HG03039 (cell line): ENCODE results near the gene SHISA8.
"Not testable (repeated sequence)": the region's sequence is repeated elsewhere in the genome, so short reads cannot be mapped to it uniquely, and the experiment has no call there.

ENCODE experiments used
- ATAC-seq: cut with Tn5 transposase; IDR thresholded peaks from one replicate; pipeline ENCODE4 v1.9.1; 2021; ENCODE audit warnings: mild to moderate bottlenecking, moderate library complexity; ENCODE audit not compliant: unreplicated experiment

The SHISA8 gene

GRCh38 chr22:41915035-41915785 lies at the start of gene SHISA8:
TSS of gene SHISA8 (minus strand) at chr22:41915074. CDS start at chr22:41914667, 407 bp downstream.
- ATAC-seq: no peak

GRCh38 chr22:41964112-41964491 lies 49.2 kb upstream of the SHISA8 start:
- no peak for ATAC-seq

- no peak for ATAC-seq
Observed at GRCh38 chr22:41963453-41964111, 48.7 kb upstream of the SHISA8 start.

- ATAC-seq: no peak
Observed at GRCh38 chr22:41957941-41958556, 43.2 kb upstream of the SHISA8 start.

- ATAC-seq: no peak
Observed at GRCh38 chr22:41952713-41953112, 37.8 kb upstream of the SHISA8 start.

- no peak for ATAC-seq
Observed at GRCh38 chr22:41951898-41952474, 37.1 kb upstream of the SHISA8 start, which contains the start of gene SMIM45. TSS of gene SMIM45 (plus strand) at chr22:41952150.

- no peak for ATAC-seq
Observed at GRCh38 chr22:41949297-41949965, 34.6 kb upstream of the SHISA8 start.

GRCh38 chr22:41948928-41949296 lies 34.0 kb upstream of the SHISA8 start:
- not testable (repeated sequence) for ATAC-seq

- ATAC-seq: no peak
Observed at GRCh38 chr22:41948142-41948541, 33.3 kb upstream of the SHISA8 start.

GRCh38 chr22:41947424-41948080 lies 32.7 kb upstream of the SHISA8 start:
- ATAC-seq: no peak

- ATAC-seq: peak; percentile 72
Observed at GRCh38 chr22:41946629-41947423, 32.0 kb upstream of the SHISA8 start, which contains the start of gene CENPM. TSS of gene CENPM (minus strand) at chr22:41947152. CDS start at chr22:41947076, 76 bp downstream.

GRCh38 chr22:41943661-41944209 lies 28.9 kb upstream of the SHISA8 start:
- ATAC-seq: no peak

- no peak for ATAC-seq
Observed at GRCh38 chr22:41940832-41941765, 26.2 kb upstream of the SHISA8 start.

GRCh38 chr22:41939981-41940831 lies 25.3 kb upstream of the SHISA8 start:
- ATAC-seq: peak; percentile 42

GRCh38 chr22:41936894-41937169 lies 22.0 kb upstream of the SHISA8 start:
- ATAC-seq: no peak

- ATAC-seq: no peak
Observed at GRCh38 chr22:41935509-41935908, 20.6 kb upstream of the SHISA8 start.

GRCh38 chr22:41935015-41935351 lies 20.1 kb upstream of the SHISA8 start:
- no peak for ATAC-seq
